ENCODE measurements around the gene SULT2B1.

Gene SULT2B1

DNA sequence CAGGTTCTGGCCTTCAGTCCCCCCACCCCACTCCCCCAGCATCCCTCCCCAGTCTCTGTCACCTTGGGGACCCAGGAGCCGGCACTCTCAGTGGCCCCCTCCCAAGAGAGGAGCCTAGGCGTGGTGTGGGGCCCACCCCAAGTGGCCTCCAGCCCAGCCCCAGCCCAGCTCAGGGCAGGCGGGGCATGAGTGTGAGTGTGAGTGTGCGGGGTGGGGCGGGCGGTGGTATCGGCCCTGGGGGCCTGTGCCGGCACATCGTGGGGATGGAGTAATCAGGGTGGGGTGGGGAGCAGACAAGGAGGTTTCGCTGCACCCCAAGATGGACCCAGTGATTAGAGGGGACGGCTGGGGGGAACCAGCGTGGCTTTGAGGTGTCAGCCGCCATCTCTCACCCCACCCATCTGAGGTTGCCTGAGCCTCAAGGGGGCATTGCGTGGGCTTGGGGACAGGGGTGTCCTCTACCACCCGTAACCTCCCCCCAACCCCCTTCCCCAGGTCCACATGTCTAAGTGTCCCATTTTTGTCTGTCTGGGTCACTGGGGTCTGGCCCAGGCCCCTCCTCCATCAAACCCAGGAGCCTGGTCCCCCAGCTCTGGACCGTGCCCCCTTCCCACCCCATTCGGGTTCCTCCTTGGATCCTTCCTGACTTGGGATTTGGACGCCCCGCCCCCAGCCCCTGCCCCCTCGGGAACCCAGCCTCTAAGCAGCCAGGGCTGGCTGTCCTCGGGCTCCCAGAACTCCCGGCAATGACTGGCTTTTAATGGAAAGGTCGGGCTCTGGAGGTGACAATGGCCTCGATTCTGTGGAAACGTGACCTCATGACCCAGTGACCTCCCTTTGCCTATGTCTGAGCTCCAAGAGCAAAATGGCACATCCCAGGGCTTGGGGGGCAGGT lies 6.9 kb upstream of the SULT2B1 start:
- DNase-seq (ENCODE audit: low spot score): no peak
- TF ChIP-seq, protein P1, sequence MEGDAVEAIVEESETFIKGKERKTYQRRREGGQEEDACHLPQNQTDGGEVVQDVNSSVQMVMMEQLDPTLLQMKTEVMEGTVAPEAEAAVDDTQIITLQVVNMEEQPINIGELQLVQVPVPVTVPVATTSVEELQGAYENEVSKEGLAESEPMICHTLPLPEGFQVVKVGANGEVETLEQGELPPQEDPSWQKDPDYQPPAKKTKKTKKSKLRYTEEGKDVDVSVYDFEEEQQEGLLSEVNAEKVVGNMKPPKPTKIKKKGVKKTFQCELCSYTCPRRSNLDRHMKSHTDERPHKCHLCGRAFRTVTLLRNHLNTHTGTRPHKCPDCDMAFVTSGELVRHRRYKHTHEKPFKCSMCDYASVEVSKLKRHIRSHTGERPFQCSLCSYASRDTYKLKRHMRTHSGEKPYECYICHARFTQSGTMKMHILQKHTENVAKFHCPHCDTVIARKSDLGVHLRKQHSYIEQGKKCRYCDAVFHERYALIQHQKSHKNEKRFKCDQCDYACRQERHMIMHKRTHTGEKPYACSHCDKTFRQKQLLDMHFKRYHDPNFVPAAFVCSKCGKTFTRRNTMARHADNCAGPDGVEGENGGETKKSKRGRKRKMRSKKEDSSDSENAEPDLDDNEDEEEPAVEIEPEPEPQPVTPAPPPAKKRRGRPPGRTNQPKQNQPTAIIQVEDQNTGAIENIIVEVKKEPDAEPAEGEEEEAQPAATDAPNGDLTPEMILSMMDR (IDR thresholded peaks at IDR 0.05; ENCODE audit: extremely low read depth, missing control alignments): no peak

DNA sequence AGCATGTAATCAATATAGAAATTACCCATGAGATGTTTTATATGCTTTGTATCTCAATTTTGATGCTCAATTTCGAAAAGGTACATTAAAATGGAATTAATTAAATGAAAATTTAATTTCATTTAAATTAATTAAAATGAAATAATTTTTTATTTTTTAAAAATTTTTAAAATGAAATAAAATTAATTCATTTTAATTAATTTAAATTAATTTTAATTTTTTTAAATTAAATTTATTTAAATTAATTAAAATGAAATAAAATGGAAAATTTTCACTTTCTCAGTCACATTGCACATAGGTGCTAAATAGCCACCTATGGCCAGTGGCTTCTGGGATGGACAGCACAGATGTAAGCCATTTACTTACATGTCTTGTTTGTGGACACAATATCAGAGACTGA lies 4.2 kb upstream of the SULT2B1 start:
- TF ChIP-seq, protein P1 (IDR thresholded peaks at IDR 0.05; ENCODE audit: extremely low read depth, missing control alignments): no peak
- DNase-seq (ENCODE audit: low spot score): no peak

DNA sequence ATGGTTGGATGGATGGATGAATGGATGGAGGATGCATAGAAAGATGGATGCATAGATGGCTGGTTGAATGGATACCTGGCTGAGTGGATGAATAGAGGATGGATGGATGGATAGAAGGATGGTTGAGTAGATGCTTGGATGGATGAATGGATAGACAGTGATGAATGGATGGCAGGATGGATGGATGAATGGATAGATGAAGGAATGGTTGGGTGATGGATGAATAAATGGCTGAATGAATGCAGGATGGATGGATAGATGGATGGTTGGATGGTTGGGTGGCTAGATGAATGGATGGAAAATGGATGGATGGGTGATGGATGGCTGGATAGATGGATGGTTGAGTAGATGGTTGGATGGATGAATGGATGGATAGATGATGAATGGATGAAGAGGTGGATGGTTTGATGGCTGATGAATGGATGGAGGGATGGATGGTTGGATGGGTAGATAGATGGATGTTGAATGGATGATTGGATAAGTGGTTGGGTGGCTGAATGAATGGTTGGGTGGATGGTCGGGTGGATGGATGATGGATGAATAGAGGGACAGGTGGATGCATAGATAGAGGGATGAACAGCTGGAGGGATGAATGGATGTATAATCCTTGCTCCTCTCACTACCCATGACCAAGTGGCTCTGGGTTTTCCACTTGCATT lies 3.6 kb upstream of the SULT2B1 start:
- no peak for DNase-seq (ENCODE audit: low spot score)
- TF ChIP-seq, protein P1 (IDR thresholded peaks at IDR 0.05; ENCODE audit: extremely low read depth, missing control alignments): no peak

DNA sequence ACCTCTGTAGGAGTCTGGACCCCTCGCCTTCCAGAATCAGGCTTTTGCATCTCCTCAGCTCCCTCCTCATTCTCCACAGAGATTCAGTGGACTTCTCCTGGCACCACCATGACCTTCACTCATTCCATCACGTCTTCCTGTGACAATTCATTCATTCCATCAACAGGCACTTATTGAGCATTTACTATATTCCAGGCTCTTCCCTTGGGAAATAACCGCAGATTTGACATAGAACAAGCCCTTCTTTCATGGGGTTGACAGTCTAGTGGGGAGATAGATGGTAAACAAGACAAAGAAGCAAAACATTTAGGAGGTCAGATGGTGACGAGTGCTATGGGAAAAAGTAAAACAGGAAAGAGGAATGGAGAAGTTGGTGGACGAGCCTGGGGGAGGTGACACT lies 2.6 kb upstream of the SULT2B1 start:
- TF ChIP-seq, protein P1 (IDR thresholded peaks at IDR 0.05; ENCODE audit: extremely low read depth, missing control alignments): no peak
- DNase-seq (ENCODE audit: low spot score): no peak

DNA sequence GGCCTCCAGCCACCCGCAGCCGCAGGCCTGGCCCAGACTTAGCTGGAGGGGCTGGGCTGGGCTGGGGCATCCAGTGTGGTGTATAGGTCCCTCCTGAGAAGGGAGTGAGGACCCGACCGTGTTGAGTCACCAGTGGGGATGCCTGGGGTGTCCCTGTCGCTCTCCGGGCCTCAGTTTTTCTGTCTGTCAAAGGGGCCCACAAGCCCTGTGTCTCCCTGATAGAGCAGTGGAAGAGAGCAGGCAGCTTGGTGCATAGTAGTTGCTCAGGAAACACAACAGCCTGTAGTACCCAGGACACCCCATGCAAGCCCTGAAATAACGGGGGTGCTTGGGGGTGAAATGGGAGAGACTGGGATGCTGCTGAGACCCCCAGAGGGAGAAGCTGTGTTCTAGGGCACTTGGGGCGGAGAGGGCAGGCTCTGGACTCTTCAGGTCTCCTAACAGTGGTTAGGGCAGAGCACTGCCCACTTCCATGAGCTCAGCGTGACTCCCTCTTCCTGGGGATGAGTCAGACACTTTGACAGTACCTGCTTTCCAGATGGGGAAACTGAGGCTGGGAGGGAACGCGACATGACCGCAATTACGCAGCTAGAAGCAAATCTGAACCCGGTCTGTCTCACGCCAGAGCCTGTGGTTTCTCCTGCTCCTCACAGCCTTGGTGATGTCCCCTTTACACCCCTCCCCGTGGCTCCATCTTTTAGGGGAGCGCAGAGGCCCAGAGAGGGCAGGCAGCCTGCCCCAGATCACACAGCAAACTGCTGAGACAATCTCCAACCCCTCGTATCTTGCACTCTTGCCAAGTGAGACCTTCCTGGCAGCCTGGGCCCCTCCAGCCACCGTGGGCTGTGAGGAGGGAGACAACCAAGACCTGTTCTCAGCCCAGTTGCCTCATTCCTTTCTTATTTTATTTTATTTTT lies 692 bp downstream of the SULT2B1 start:
- TF ChIP-seq, protein P1 (IDR thresholded peaks at IDR 0.05; ENCODE audit: extremely low read depth, missing control alignments): no peak

DNA sequence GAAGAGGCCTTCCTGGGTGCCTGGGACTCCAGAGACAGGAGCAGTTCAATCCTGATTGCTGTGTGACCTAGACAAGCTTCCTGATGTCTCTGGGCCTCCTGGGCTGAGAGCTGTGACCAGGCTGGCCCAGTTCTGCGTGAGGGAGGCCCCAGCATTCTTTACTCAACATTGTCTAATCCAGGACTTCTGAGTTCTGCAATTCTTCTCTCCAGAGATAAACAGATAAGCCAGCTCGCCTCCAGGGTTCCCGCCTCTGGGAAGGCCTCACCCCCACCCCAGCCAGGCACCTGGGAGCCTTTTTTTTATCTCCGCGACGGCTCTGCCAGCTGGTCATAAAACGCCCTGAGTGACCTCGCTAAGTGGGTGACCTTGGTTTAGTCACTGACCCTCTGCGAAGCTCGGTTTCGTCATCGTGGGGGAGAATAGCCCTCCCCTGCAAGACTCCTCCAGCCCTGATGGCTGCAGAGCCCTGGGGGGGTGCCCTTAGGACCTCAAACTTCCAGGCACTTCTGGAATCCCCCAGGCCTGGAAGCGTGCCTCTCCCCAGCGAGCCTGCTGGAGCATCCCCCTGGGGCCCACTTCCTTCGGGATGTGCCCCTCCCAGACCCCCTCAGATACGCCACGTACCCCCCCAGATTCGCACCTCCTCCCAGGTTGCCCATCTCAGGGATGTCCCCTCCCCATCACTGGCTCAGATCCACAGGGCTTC lies 1.9 kb downstream of the SULT2B1 start:
- TF ChIP-seq, protein P1 (IDR thresholded peaks at IDR 0.05; ENCODE audit: extremely low read depth, missing control alignments): no peak
- no peak for DNase-seq (ENCODE audit: low spot score)

More for the DNA sequence above, 692 bp downstream of the SULT2B1 start:
- no peak for DNase-seq (ENCODE audit: low spot score)

Measured in GM20000 (cell line).